ENCODE measurements around the gene RFX1.

RFX1 gene

GRCh38 chr19:14003251-14004055 lies 2.7 kb downstream of the RFX1 start:
- H3K4me3 ChIP-seq (ENCODE audit: low read length): no peak overlapping the region

GRCh38 chr19:14002571-14003250 lies 3.4 kb downstream of the RFX1 start:
- H3F3A ChIP-seq (ENCODE audit: insufficient read depth, low read length): peaks cover 7% of the 10 kb centered on the region; the same call in 1 of the 2 replicates
- no peak overlapping the region for H2AFZ ChIP-seq (ENCODE audit: low read length)
- H3K9ac ChIP-seq (ENCODE audit: low read length): no peak overlapping the region
- H3K9me2 ChIP-seq (replicated peaks; ENCODE audit: insufficient read depth, low read length): no peaks in the 10 kb centered on the region
- no peaks in the 10 kb centered on the region for H4K20me1 ChIP-seq (ENCODE audit: insufficient read depth, low read length)
- H3K9me3 ChIP-seq (replicated peaks; ENCODE audit: insufficient read depth, low read length): no peaks in the 10 kb centered on the region
- H3K27ac ChIP-seq (ENCODE audit: low read length): no peak overlapping the region
- H3K36me3 ChIP-seq (replicated peaks; ENCODE audit: insufficient read depth, low read length): no peaks in the 10 kb centered on the region
- peaks cover 41% of the 10 kb centered on the region for H3K79me2 ChIP-seq (ENCODE audit: low read length)
- peak; percentile 12 for DNase-seq
- no peak overlapping the region for H3K4me3 ChIP-seq (ENCODE audit: low read length)
- peaks cover 8% of the 10 kb centered on the region for H3K4me1 ChIP-seq (ENCODE audit: low read length)
- no peak overlapping the region for H3K4me2 ChIP-seq (ENCODE audit: low read depth, low read length)
- TF ChIP-seq EZH2 (optimal IDR thresholded peaks at IDR 0.05; ENCODE audit: low read depth, low read length) (no peak), EZH2phosphoT487 (IDR thresholded peaks at IDR 0.05; ENCODE audit: low read length) (no peak), CTCF (IDR thresholded peaks at IDR 0.05; ENCODE audit: low read length) (no peak)
- H3K27me3 ChIP-seq (replicated peaks; ENCODE audit: insufficient read depth, low read length): no peaks in the 10 kb centered on the region

More at GRCh38 chr19:14003251-14004055, 2.7 kb downstream of the RFX1 start:
- Histone ChIP-seq H3K27me3 (replicated peaks; ENCODE audit: insufficient read depth, low read length) (no peaks in the 10 kb centered on the region), H3K36me3 (replicated peaks; ENCODE audit: insufficient read depth, low read length) (no peaks in the 10 kb centered on the region), H3F3A (ENCODE audit: insufficient read depth, low read length) (peaks cover 9% of the 10 kb centered on the region; the same call in 1 of the 2 replicates), H3K27ac (ENCODE audit: low read length) (no peak overlapping the region), H2AFZ (ENCODE audit: low read length) (no peak overlapping the region), H3K79me2 (ENCODE audit: low read length) (peaks cover 38% of the 10 kb centered on the region), H3K4me2 (ENCODE audit: low read depth, low read length) (no peak overlapping the region), H3K9me2 (replicated peaks; ENCODE audit: insufficient read depth, low read length) (no peaks in the 10 kb centered on the region), H3K9me3 (replicated peaks; ENCODE audit: insufficient read depth, low read length) (no peaks in the 10 kb centered on the region), H4K20me1 (ENCODE audit: insufficient read depth, low read length) (no peaks in the 10 kb centered on the region), H3K9ac (ENCODE audit: low read length) (no peak overlapping the region), H3K4me1 (ENCODE audit: low read length) (peaks cover 8% of the 10 kb centered on the region)
- no peak for TF ChIP-seq CTCF (IDR thresholded peaks at IDR 0.05; ENCODE audit: low read length)
- DNase-seq: no peak

GRCh38 chr19:14000691-14001375 lies 5.3 kb downstream of the RFX1 start:
- H3K4me2 ChIP-seq (ENCODE audit: low read depth, low read length): no peak overlapping the region
- no peaks in the 10 kb centered on the region for H3K36me3 ChIP-seq (replicated peaks; ENCODE audit: insufficient read depth, low read length)
- no peaks in the 10 kb centered on the region for H3K27me3 ChIP-seq (replicated peaks; ENCODE audit: insufficient read depth, low read length)
- TF ChIP-seq EZH2 (optimal IDR thresholded peaks at IDR 0.05; ENCODE audit: low read depth, low read length): no peak
- peaks cover 44% of the 10 kb centered on the region for H3K79me2 ChIP-seq (ENCODE audit: low read length)
- H3K27ac ChIP-seq (ENCODE audit: low read length): no peak overlapping the region
- peaks cover 8% of the 10 kb centered on the region for H3K4me1 ChIP-seq (ENCODE audit: low read length)
- H3F3A ChIP-seq (ENCODE audit: insufficient read depth, low read length): peaks cover 7% of the 10 kb centered on the region; the same call in 1 of the 2 replicates
- no peaks in the 10 kb centered on the region for H4K20me1 ChIP-seq (ENCODE audit: insufficient read depth, low read length)
- no peaks in the 10 kb centered on the region for H3K9me3 ChIP-seq (replicated peaks; ENCODE audit: insufficient read depth, low read length)
- no peak overlapping the region for H3K4me3 ChIP-seq (ENCODE audit: low read length)
- no peak for DNase-seq
- H3K9me2 ChIP-seq (replicated peaks; ENCODE audit: insufficient read depth, low read length): no peaks in the 10 kb centered on the region
- H2AFZ ChIP-seq (ENCODE audit: low read length): no peak overlapping the region
- H3K9ac ChIP-seq (ENCODE audit: low read length): no peak overlapping the region

Data from MM.1S (cell line).